D721Med (cell line): Measurements from ENCODE around the gene LRTM2.

Source experiments
- DNase-seq: peaks from one replicate; pipeline ENCODE4 v3.0.0; 2011; ENCODE audit warnings: low spot score; ENCODE audit not compliant: insufficient read length
- FAIRE-seq: peaks from 2 replicates; lab custom pipeline; 2011; peaks lifted over from hg19 to GRCh38; lab: Jason Lieb, UNC
- CTCF ChIP-seq: IDR thresholded peaks from 2 replicates; pipeline ENCODE4 v1.5.1; 2012; ENCODE audit warnings: mild to moderate bottlenecking, control low read depth; ENCODE audit not compliant: insufficient read depth; ENCODE audit errors: missing control alignments

The LRTM2 gene

GRCh38 chr12:1841586-1842182, 21.3 kb downstream of the LRTM2 start:
- TF ChIP-seq CTCF: no peak
- no peak for FAIRE-seq
- no peak for DNase-seq

- no peak for DNase-seq
- TF ChIP-seq CTCF: no peak
- no peak for FAIRE-seq
These were observed 22.0 kb downstream of the LRTM2 start for GRCh38 chr12:1842183-1842904.

- DNase-seq (no peak), FAIRE-seq (no peak)
- TF ChIP-seq CTCF: no peak
These were observed 22.7 kb downstream of the LRTM2 start for GRCh38 chr12:1842905-1843640.

GRCh38 chr12:1843641-1844005, 23.3 kb downstream of the LRTM2 start:
- FAIRE-seq: no peak
- DNase-seq: no peak
- no peak for TF ChIP-seq CTCF

GRCh38 chr12:1844223-1844622, 23.9 kb downstream of the LRTM2 start:
- no peak for TF ChIP-seq CTCF
- FAIRE-seq: no peak
- no peak for DNase-seq

GRCh38 chr12:1844661-1845409, 24.5 kb downstream of the LRTM2 start:
- DNase-seq (no peak), FAIRE-seq (no peak)
- no peak for TF ChIP-seq CTCF
